Liver (tissue), 9 donors: ENCODE data around the gene DYRK1A. TPM values are rescaled to one million over a fixed set of nuclear protein-coding genes. Genes with fewer than 3 reads are reported as not detected.

Experiments used
- DNase-seq: peaks from one replicate; pipeline ENCODE4 v3.0.0-alpha.2; 2017; ENCODE audit warnings: low spot score
- H3K27ac ChIP-seq, 2 donors: one replicate each; pipeline ENCODE4 v1.7.0; 2013; ENCODE audit warnings: inconsistent platforms in 2 of 2, low read length in 2 of 2, control low read depth in 1 of 2, low read depth in 1 of 2, mild to moderate bottlenecking in 1 of 2
- H3K27me3 ChIP-seq, 4 donors: one replicate each; pipeline versions ENCODE4 v1.6.1 to v1.7.0; 2013; ENCODE audit warnings: low read length in 3 of 4, inconsistent platforms in 1 of 4, mild to moderate bottlenecking in 1 of 4, moderate library complexity in 1 of 4; ENCODE audit not compliant: control insufficient read depth in 4 of 4, insufficient read depth in 4 of 4
- H3K36me3 ChIP-seq, 4 donors: one replicate each; pipeline versions ENCODE4 v1.6.1 to v1.7.0; 2013; ENCODE audit warnings: low read length in 3 of 4, mild to moderate bottlenecking in 3 of 4, low read depth in 1 of 4, moderate library complexity in 1 of 4; ENCODE audit not compliant: control insufficient read depth in 4 of 4, insufficient read depth in 3 of 4
- H3K4me1 ChIP-seq, 4 donors: one replicate each; pipeline versions ENCODE4 v1.6.1 to v1.7.0; 2013; ENCODE audit warnings: low read length in 3 of 4, mild to moderate bottlenecking in 3 of 4, moderate library complexity in 1 of 4; ENCODE audit not compliant: control insufficient read depth in 4 of 4, insufficient read depth in 4 of 4
- H3K4me3 ChIP-seq, 3 donors: one replicate each; pipeline versions ENCODE4 v1.6.1 to v1.7.0; 2013; ENCODE audit warnings: low read length in 3 of 3, control low read depth in 1 of 3, low read depth in 1 of 3, mild to moderate bottlenecking in 1 of 3
- H3K9ac ChIP-seq, 2 donors: one replicate each; pipeline ENCODE4 v1.7.0; 2013; ENCODE audit warnings: low read length in 2 of 2, mild to moderate bottlenecking in 2 of 2, moderate library complexity in 2 of 2, control low read depth in 1 of 2, low read depth in 1 of 2
- H3K9me3 ChIP-seq, 4 donors: one replicate each; pipeline versions ENCODE4 v1.6.1 to v1.7.0; 2013; ENCODE audit warnings: low read length in 3 of 4; ENCODE audit not compliant: control insufficient read depth in 4 of 4
- FOXA1 ChIP-seq: IDR thresholded peaks from 2 replicates; pipeline ENCODE4 v1.6.1; 2016; ENCODE audit warnings: antibody characterized with exemption
- GABPA ChIP-seq, 2 donors: IDR thresholded peaks in 1 of 2; conservative IDR thresholded peaks in 1 of 2; 2 replicates each; pipeline ENCODE4 v1.6.1; 2016; ENCODE audit warnings: antibody characterized with exemption in 2 of 2, mild to moderate bottlenecking in 1 of 2, moderate library complexity in 1 of 2
- HNF4A ChIP-seq, 2 donors: conservative IDR thresholded peaks; 2 replicates each; pipeline ENCODE4 v1.6.1; 2016; ENCODE audit warnings: antibody characterized with exemption in 2 of 2, mild to moderate bottlenecking in 2 of 2
- HNF4G ChIP-seq: IDR thresholded peaks from 2 replicates; pipeline ENCODE4 v1.6.1; 2016; ENCODE audit warnings: antibody characterized with exemption
- JUND ChIP-seq, 2 donors: IDR thresholded peaks; 2 replicates each; pipeline ENCODE4 v1.6.1; 2016; ENCODE audit warnings: antibody characterized with exemption in 2 of 2
- NR2F2 ChIP-seq: IDR thresholded peaks from 2 replicates; pipeline ENCODE4 v1.6.1; 2016; ENCODE audit warnings: antibody characterized with exemption
- RXRA ChIP-seq, 2 donors: IDR thresholded peaks; 2 replicates each; pipeline ENCODE4 v1.6.1; 2017 to 2018; ENCODE audit warnings: antibody characterized with exemption in 2 of 2, mild to moderate bottlenecking in 1 of 2
- SP1 ChIP-seq: IDR thresholded peaks from 2 replicates; pipeline ENCODE4 v1.6.1; 2018; ENCODE audit warnings: antibody characterized with exemption, mild to moderate bottlenecking
- TAF1 ChIP-seq: conservative IDR thresholded peaks from 2 replicates; pipeline ENCODE4 v1.6.1; 2016; ENCODE audit warnings: antibody characterized with exemption, mild to moderate bottlenecking
- YY1 ChIP-seq: IDR thresholded peaks from 2 replicates; pipeline ENCODE4 v1.6.1; 2016; ENCODE audit warnings: antibody characterized with exemption, mild to moderate bottlenecking
- WGBS: extraction: QIAGEN DNeasy Blood & Tissue Kit; methylation state at CpG from one replicate; pipeline ENCODE4 v1.1.7; 2013; 5-methylcytosine and 5-hydroxymethylcytosine counted together
- polyA plus RNA-seq, 2 donors: library from polyadenylated mRNA; stranded (reverse) in 1 of 2; unstranded in 1 of 2; fragments of 200-250 nt in 1 of 2; fragments of >200 nt in 1 of 2; fragmentation: Nextera tagmentation in 1 of 2; extraction: Ambion mirVana in 1 of 2; gene quantifications; one replicate each; pipeline versions ENCODE4 v1.2.1 to v1.2.3, GENCODE V29; 2013 to 2015
- total RNA-seq, 2 donors: library from RNA; depleted of rRNA; stranded (reverse); fragments of >200 nt; gene quantifications; one replicate each; pipeline ENCODE4 v1.2.3, GENCODE V29; 2014
- TF ChIP-seq, protein P1 (sequence below): fragments of 150-350 bp; IDR thresholded peaks from 2 replicates; pipeline ENCODE4 v1.5.1; 2017; ENCODE audit warnings: improper control_type of control experiment, low read depth, low read length; ENCODE audit not compliant: missing input control
- TF ChIP-seq, protein P2 (sequence below): IDR thresholded peaks from 2 replicates; pipeline ENCODE4 v1.6.1; 2016; ENCODE audit warnings: antibody characterized with exemption
- TF ChIP-seq, protein P3 (sequence below): IDR thresholded peaks from 2 replicates; pipeline ENCODE4 v1.6.1; 2016; ENCODE audit warnings: antibody characterized with exemption
- TF ChIP-seq, protein P4 (sequence below): IDR thresholded peaks from 2 replicates; pipeline ENCODE4 v1.6.1; 2016; ENCODE audit warnings: antibody characterized with exemption, mild to moderate bottlenecking
- TF ChIP-seq, protein P5 (sequence below): IDR thresholded peaks from 2 replicates; pipeline ENCODE4 v1.6.1; 2016; ENCODE audit warnings: antibody characterized with exemption
- donor health status: healthy.
- donor health status: healthy.
- donor health status: healthy.
- donor health status: healthy.
- donor health status: healthy.

Gene DYRK1A
- total and polyA plus RNA-seq, 4 donors, result 5.1 to 58.3 (median 22.9) TPM

DNA sequence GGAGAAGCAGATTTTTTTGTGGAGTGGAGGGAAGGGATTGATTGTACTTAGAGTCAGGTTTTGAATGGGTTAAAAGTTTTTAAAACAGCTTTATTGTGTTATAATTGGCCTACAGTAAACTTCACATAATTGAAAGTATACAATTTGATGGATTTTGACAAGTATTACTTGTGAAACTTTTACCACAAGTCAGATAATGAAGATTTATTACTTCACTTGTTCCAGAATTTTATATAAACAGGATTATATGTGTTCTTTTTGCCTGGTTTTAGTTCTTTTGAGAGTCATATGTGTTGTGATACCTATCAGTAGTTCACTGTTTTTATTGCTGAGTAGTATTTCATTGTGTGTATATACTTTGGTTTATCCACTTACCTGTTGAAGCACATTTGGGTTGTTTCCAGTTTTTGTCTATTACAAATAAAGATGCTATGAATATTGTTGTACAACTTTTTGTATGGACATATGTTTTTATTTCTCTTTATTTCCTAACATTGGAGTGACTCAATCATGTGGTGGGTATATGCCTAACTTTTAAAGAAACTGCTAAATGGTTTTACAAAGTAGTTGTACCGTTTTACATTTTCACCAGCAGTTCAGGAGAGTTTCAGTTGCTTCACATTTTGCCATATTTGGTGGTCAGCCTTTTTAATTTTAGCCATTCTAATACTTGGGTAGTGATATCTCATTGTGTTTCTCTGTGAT is 71.0 kb downstream of the DYRK1A start:
- Histone ChIP-seq H3K27ac (no peak overlapping the region), H3K4me3 (no peak overlapping the region), H3K27me3 (no peaks in the 10 kb centered on the region), H3K4me1 (peaks cover 2 to 29% (median 9%) of the 10 kb centered on the region in 4 donors), H3K9me3 (no peaks in the 10 kb centered on the region), H3K9ac (no peak overlapping the region), H3K36me3 (no peaks in the 10 kb centered on the region)
- 72% methylated on average over 1 of the region's 1 CpG for WGBS
- DNase-seq, result no peak
- TF ChIP-seq, protein P1, sequence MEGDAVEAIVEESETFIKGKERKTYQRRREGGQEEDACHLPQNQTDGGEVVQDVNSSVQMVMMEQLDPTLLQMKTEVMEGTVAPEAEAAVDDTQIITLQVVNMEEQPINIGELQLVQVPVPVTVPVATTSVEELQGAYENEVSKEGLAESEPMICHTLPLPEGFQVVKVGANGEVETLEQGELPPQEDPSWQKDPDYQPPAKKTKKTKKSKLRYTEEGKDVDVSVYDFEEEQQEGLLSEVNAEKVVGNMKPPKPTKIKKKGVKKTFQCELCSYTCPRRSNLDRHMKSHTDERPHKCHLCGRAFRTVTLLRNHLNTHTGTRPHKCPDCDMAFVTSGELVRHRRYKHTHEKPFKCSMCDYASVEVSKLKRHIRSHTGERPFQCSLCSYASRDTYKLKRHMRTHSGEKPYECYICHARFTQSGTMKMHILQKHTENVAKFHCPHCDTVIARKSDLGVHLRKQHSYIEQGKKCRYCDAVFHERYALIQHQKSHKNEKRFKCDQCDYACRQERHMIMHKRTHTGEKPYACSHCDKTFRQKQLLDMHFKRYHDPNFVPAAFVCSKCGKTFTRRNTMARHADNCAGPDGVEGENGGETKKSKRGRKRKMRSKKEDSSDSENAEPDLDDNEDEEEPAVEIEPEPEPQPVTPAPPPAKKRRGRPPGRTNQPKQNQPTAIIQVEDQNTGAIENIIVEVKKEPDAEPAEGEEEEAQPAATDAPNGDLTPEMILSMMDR, result no peak
- TF ChIP-seq, protein P2, sequence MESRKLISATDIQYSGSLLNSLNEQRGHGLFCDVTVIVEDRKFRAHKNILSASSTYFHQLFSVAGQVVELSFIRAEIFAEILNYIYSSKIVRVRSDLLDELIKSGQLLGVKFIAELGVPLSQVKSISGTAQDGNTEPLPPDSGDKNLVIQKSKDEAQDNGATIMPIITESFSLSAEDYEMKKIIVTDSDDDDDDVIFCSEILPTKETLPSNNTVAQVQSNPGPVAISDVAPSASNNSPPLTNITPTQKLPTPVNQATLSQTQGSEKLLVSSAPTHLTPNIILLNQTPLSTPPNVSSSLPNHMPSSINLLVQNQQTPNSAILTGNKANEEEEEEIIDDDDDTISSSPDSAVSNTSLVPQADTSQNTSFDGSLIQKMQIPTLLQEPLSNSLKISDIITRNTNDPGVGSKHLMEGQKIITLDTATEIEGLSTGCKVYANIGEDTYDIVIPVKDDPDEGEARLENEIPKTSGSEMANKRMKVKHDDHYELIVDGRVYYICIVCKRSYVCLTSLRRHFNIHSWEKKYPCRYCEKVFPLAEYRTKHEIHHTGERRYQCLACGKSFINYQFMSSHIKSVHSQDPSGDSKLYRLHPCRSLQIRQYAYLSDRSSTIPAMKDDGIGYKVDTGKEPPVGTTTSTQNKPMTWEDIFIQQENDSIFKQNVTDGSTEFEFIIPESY, result no peak
- no peak for TF ChIP-seq TAF1
- no peak for TF ChIP-seq FOXA1
- no peak for TF ChIP-seq HNF4A (conservative IDR thresholded peaks at IDR 0.05)
- TF ChIP-seq NR2F2, result no peak
- no peak for TF ChIP-seq JUND (IDR thresholded peaks at IDR 0.05)
- TF ChIP-seq, protein P3, sequence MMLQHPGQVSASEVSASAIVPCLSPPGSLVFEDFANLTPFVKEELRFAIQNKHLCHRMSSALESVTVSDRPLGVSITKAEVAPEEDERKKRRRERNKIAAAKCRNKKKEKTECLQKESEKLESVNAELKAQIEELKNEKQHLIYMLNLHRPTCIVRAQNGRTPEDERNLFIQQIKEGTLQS, result no peak
- TF ChIP-seq YY1, result no peak
- no peak for TF ChIP-seq SP1
- TF ChIP-seq HNF4G, result no peak
- no peak for TF ChIP-seq RXRA (IDR thresholded peaks at IDR 0.05)
- TF ChIP-seq GABPA (IDR thresholded peaks at IDR 0.05 in 1 of 2, conservative IDR thresholded peaks at IDR 0.05 in 1 of 2), result no peak

DNA sequence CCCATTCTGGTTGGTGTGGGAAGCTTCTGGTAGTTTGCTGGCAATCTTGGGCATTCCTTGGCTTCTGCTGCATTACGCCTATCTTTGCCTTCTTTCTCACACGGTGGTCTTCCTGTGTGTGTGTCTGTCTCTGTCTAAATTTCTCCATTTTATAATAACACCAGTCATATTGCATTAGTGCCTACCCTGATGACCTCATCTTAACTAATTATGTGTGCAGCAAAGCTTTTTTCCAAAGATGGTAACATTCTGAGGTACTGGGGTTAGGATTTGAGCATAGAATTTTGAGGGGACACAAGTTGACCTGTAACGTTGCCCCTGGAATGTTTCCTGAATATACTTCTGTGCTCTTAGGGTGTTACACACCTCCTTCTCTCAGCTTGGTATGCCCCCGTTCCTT is 77.1 kb downstream of the DYRK1A start:
- DNase-seq, result no peak
- 79% methylated on average over 4 of the region's 4 CpGs for WGBS
- peaks cover 0 to 8% (median 5%) of the 10 kb centered on the region in 4 donors for H3K4me1 ChIP-seq

More for the DNA sequence above, 77.1 kb downstream of the DYRK1A start:
- Histone ChIP-seq H3K27ac (no peak overlapping the region), H3K27me3 (no peaks in the 10 kb centered on the region), H3K9me3 (no peaks in the 10 kb centered on the region), H3K4me3 (no peak overlapping the region), H3K9ac (no peak overlapping the region), H3K36me3 (no peaks in the 10 kb centered on the region)
- TF ChIP-seq NR2F2 (no peak), FOXA1 (no peak), GABPA (IDR thresholded peaks at IDR 0.05 in 1 of 2, conservative IDR thresholded peaks at IDR 0.05 in 1 of 2) (no peak), RXRA (IDR thresholded peaks at IDR 0.05) (no peak), SP1 (no peak), YY1 (no peak), HNF4G (no peak)
- TF ChIP-seq, protein P4, sequence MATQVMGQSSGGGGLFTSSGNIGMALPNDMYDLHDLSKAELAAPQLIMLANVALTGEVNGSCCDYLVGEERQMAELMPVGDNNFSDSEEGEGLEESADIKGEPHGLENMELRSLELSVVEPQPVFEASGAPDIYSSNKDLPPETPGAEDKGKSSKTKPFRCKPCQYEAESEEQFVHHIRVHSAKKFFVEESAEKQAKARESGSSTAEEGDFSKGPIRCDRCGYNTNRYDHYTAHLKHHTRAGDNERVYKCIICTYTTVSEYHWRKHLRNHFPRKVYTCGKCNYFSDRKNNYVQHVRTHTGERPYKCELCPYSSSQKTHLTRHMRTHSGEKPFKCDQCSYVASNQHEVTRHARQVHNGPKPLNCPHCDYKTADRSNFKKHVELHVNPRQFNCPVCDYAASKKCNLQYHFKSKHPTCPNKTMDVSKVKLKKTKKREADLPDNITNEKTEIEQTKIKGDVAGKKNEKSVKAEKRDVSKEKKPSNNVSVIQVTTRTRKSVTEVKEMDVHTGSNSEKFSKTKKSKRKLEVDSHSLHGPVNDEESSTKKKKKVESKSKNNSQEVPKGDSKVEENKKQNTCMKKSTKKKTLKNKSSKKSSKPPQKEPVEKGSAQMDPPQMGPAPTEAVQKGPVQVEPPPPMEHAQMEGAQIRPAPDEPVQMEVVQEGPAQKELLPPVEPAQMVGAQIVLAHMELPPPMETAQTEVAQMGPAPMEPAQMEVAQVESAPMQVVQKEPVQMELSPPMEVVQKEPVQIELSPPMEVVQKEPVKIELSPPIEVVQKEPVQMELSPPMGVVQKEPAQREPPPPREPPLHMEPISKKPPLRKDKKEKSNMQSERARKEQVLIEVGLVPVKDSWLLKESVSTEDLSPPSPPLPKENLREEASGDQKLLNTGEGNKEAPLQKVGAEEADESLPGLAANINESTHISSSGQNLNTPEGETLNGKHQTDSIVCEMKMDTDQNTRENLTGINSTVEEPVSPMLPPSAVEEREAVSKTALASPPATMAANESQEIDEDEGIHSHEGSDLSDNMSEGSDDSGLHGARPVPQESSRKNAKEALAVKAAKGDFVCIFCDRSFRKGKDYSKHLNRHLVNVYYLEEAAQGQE, result no peak
- TF ChIP-seq, protein P5, sequence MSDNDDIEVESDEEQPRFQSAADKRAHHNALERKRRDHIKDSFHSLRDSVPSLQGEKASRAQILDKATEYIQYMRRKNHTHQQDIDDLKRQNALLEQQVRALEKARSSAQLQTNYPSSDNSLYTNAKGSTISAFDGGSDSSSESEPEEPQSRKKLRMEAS, result no peak
- TF ChIP-seq, protein P2, result no peak
- TF ChIP-seq, protein P1, result no peak
- TF ChIP-seq, protein P3, result no peak
